ENCODE measurements around the gene CRB1.
"Not testable (repeated sequence)": the region's sequence is repeated elsewhere in the genome, so short reads cannot be mapped to it uniquely, and the experiment has no call there.

CRB1 gene

DNA sequence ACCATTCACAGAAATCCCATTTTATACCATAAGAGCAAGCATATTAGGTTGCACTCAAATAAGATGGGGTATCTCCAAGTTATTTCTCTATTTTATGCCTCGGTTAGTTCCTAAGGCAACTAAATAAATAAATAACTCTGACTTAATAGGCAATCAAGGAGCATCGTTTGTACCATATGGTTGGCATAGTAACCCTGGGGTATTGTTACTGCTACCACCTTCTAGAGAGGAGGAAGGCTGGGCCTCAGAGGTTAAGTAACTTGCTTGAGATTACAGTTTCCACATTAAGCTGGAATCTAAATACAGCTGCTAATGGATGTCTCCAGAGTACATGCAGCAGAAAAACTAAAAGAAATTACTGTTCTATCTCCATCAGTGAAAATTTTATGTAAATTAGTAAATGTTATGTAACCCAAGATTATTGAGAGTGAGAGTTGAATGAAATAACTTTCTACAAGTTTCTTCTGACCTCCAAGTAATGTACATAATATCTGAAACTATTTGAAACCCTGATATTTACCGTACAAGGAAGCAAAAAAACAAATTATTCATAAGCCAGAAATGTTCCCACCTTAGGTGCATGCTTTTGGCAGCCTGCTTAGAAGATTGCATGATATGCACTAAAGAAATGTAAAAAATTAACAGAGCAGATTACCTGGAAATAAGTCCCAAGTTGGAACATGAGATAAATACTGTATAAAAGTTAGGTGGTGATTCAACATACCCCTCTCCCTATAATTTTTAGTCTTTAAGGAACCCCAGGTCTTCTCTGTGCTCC lies 127.0 kb downstream of the CRB1 start:
- DNase-seq (ENCODE audit: low spot score) (no peak), FAIRE-seq (no peak)

DNA sequence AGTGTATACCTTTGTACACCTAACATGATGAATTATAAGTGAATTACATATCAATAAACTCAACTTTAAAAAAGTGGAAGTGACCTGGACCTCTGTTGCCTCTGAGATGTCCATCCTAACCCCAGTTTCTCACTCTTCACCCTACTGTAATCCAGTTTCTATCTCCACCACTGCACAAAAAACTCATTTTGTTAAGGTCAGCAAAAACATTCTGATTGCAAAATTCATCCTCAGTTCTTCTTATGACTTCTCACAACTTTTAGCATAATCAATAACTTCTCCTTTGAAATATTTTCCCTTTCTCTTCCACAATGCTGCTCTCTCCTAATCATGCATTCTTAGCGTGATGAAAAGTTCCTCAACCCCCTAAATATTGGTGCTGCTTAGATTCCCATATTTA lies 129.8 kb downstream of the CRB1 start:
- FAIRE-seq (no peak), DNase-seq (ENCODE audit: low spot score) (no peak)

GRCh38 chr1:197399755-197400521 lies 131.9 kb downstream of the CRB1 start:
- FAIRE-seq, result peak; percentile 58

DNA sequence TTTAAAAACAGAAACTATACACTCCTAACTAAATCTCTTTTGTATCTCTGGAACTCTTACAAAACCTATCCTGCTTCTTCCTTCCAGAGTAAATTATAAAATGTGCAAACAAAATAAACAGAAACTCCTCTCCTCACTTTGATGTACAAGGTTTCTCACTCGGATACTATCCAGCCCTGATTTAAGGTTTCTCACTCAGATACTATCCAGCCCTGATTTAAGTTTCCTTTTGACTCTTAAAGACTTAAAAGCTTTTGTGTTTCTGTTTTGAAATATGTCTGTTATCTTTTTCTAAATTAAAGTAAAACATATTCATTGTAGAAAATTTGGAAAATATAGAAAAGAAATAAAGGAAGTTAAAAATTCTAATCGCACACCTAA lies 132.5 kb downstream of the CRB1 start:
- no peak for DNase-seq (ENCODE audit: low spot score)
- no peak for FAIRE-seq

More at GRCh38 chr1:197399755-197400521, 131.9 kb downstream of the CRB1 start:
- DNase-seq (ENCODE audit: low spot score), result peak; percentile 22

- DNase-seq (ENCODE audit: low spot score) (no peak), FAIRE-seq (no peak)
These were observed 134.1 kb downstream of the CRB1 start for GRCh38 chr1:197402189-197402588.

- not testable (repeated sequence) for DNase-seq (ENCODE audit: low spot score); FAIRE-seq
These were observed 136.7 kb downstream of the CRB1 start for GRCh38 chr1:197404774-197405173.

GRCh38 chr1:197405614-197406013 lies 137.6 kb downstream of the CRB1 start:
- DNase-seq (ENCODE audit: low spot score); FAIRE-seq: not testable (repeated sequence)

- no peak for FAIRE-seq
These were observed 145.5 kb downstream of the CRB1 start for GRCh38 chr1:197413564-197413963.

GRCh38 chr1:197415221-197415620 lies 147.2 kb downstream of the CRB1 start:
- FAIRE-seq (no peak), DNase-seq (ENCODE audit: low spot score) (no peak)

More at GRCh38 chr1:197413564-197413963, 145.5 kb downstream of the CRB1 start:
- no peak for DNase-seq (ENCODE audit: low spot score)

DNA sequence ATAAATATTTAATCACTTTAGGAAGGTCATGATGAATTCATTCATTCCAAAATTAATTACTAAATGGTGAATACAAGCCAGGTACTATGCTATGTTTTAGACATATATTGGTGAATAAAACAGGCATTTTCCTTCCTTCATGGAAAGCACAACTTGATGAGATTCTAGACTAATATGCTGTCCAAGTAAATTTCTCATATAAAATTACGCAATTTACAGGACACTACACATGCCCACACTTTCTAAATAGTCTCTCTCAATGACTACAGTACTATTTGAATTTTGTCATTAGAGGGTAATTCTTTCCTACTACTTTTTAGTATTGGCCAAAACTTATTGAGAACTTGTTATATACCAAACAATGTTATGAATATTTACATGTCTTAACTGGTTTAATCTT lies 150.6 kb downstream of the CRB1 start:
- no peak for FAIRE-seq
- no peak for DNase-seq (ENCODE audit: low spot score)

GRCh38 chr1:197422993-197423392 lies 154.9 kb downstream of the CRB1 start:
- FAIRE-seq (no peak), DNase-seq (ENCODE audit: low spot score) (no peak)

DNA sequence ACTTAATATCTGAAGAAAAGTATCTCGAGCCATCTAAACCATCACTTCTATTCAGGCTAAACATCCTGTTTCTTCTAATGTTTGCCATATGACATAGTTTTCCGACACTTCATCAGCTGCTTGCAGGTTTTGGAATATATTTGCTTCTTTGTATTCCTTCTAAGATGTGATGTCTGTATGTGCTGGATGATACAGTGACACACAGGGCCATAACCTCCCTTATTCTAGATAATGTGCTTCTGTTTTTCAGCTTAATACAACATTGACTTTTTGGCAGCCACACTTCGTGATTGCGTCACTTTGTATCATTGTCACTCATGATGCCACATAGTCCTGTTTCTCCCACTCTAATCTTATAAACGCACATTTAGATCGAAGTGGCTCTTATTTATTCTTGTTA lies 156.3 kb downstream of the CRB1 start:
- no peak for FAIRE-seq
- no peak for DNase-seq (ENCODE audit: low spot score)

- FAIRE-seq (no peak), DNase-seq (ENCODE audit: low spot score) (no peak)
These were observed 161.3 kb downstream of the CRB1 start for GRCh38 chr1:197429372-197429771.

DNA sequence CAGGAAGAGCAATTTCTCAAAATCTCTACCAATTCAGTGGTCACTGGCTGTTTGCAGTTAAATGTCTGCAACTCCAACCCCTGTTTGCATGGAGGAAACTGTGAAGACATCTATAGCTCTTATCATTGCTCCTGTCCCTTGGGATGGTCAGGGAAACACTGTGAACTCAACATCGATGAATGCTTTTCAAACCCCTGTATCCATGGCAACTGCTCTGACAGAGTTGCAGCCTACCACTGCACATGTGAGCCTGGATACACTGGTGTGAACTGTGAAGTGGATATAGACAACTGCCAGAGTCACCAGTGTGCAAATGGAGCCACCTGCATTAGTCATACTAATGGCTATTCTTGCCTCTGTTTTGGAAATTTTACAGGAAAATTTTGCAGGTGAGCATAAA lies 167.2 kb downstream of the CRB1 start:
- FAIRE-seq, result no peak

DNA sequence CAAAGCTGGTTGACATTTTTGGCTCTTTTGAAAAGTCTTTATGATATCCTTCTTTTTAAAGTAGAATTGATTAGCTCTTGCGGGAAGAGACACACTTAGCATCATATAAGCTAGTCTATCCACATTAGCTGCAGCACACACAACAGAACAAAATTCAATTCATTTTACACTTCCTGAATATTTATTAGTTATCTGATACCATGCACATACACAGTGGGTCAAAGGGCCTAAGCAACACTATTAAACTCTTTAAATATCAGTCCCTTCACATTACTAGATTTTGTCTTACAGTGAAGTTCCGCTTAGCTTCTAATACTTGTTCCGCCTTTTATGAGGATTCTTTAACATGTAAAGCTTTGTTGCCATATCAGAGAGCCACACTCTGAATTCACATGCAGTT lies 169.5 kb downstream of the CRB1 start:
- FAIRE-seq, result no peak
- no peak for DNase-seq (ENCODE audit: low spot score)

More for the DNA sequence above, 167.2 kb downstream of the CRB1 start:
- no peak for DNase-seq (ENCODE audit: low spot score)

GRCh38 chr1:197438010-197438790 lies 170.1 kb downstream of the CRB1 start:
- no peak for FAIRE-seq

DNA sequence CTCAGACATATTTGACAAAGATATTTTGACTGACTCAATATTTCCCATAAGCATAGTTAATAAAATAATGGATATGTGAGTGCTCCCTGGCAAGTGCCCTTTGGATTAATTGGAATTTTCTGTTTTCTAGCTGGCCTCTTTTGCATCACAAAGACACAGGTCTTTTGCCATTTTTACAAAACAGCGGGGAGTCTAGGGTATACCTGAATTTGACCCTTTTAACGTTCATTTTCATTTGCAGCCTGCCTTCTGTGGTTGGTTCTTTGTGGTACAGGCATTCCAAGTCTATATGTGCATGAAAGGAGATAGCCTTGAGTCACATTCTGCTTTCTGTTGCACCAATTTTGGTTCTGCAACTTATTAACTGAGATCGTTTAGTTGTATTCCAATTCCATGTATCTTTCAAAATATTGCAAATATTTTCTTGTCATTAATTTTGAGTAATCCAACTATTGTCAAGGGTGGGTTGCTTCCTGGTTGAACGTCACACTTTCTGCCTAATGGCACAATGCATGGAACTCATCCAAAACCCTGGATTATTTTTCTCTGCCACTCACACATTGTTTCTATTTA lies 171.7 kb downstream of the CRB1 start:
- FAIRE-seq (no peak), DNase-seq (ENCODE audit: low spot score) (no peak)

More at GRCh38 chr1:197438010-197438790, 170.1 kb downstream of the CRB1 start:
- DNase-seq (ENCODE audit: low spot score), result no peak

GRCh38 chr1:197440715-197441114 lies 172.7 kb downstream of the CRB1 start:
- DNase-seq (ENCODE audit: low spot score) (no peak), FAIRE-seq (no peak)

DNA sequence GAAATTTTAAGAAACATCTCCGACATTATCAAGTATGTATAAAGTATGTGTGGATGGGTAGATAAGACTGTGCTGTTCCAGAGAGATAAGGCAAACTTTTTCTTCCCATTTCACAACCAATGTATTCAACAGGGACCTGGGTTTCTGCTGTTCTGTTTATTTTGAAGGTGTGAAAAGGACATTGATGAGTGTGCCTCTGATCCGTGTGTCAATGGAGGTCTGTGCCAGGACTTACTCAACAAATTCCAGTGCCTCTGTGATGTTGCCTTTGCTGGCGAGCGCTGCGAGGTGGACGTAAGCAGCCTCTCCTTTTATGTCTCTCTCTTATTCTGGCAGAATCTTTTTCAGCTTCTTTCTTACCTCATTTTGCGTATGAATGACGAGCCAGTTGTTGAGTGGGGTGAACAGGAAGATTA lies 174.0 kb downstream of the CRB1 start:
- FAIRE-seq (no peak), DNase-seq (ENCODE audit: low spot score) (no peak)

- FAIRE-seq, result no peak
- DNase-seq (ENCODE audit: low spot score), result no peak
These were observed 176.7 kb downstream of the CRB1 start for GRCh38 chr1:197444755-197445154.

DNA sequence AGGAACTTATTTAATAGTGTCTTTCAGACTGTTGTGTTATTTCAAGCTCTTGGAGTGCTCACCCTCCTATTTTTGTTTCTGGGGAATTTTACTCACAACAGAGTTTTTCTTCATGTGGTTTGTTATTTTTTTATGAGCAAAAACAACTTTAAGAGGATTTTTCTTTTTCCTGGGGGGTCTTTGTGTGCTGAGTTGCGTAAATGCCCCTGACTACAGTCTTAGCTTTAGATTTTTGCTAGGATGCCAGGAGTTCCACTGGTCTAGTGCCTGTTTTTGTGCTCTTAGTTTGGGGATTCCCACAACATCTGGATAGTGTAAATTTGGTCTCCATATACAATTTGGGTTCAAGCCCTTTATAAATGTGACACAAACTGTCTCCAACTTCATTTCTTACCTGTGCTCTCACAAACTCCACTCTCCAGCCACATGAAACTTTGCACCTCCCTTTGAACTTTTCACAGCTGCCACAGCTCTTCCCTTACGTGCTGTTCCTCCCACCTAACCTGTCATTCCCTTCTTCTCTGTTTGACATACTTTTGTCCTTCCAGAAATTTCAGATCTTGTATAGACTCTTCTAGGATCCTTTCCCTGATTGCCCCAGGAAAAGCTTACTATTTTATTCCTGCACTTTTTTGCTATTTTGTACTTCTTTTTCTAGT lies 180.2 kb downstream of the CRB1 start:
- FAIRE-seq (no peak), DNase-seq (ENCODE audit: low spot score) (no peak)

Measured in RCC 7860 (cell line).